Ishikawa (cell line): ENCODE data around the gene APBB3.

Experiments used
- CEBPB ChIP-seq: IDR thresholded peaks from 2 replicates; pipeline ENCODE4 v1.6.1; 2012
- EP300 ChIP-seq: IDR thresholded peaks from 2 replicates; pipeline ENCODE4 v1.6.1; 2012; ENCODE audit warnings: borderline replicate concordance
- RAD21 ChIP-seq: IDR thresholded peaks from 2 replicates; pipeline ENCODE4 v1.6.1; 2012; ENCODE audit warnings: low read depth
- REST ChIP-seq: IDR thresholded peaks from 2 replicates; pipeline ENCODE4 v1.6.1; 2012; ENCODE audit warnings: low read depth, mild to moderate bottlenecking
- TCF12 ChIP-seq: IDR thresholded peaks from 2 replicates; pipeline ENCODE4 v1.6.1; 2012; ENCODE audit warnings: low read depth
- USF1 ChIP-seq: IDR thresholded peaks from 2 replicates; pipeline ENCODE4 v1.6.1; 2012
- YY1 ChIP-seq: IDR thresholded peaks from 2 replicates; pipeline ENCODE4 v1.6.1; 2012; ENCODE audit warnings: low read depth

- TF ChIP-seq CEBPB, result no peak
- TF ChIP-seq USF1, result no peak
- TF ChIP-seq EP300, result no peak
- TF ChIP-seq YY1, result no peak
- TF ChIP-seq REST, result no peak
- TF ChIP-seq RAD21, result no peak
- TF ChIP-seq TCF12, result no peak
Measured at GRCh38 chr5:140611020-140611521, 46.7 kb upstream of the APBB3 start.
